Measurements from ENCODE around the gene GAST. TPM values are rescaled to one million over a fixed set of nuclear protein-coding genes. Genes with fewer than 3 reads are reported as not detected.

Gene GAST
- total RNA-seq, 1 experiment from 2014 or later: not detected

DNA sequence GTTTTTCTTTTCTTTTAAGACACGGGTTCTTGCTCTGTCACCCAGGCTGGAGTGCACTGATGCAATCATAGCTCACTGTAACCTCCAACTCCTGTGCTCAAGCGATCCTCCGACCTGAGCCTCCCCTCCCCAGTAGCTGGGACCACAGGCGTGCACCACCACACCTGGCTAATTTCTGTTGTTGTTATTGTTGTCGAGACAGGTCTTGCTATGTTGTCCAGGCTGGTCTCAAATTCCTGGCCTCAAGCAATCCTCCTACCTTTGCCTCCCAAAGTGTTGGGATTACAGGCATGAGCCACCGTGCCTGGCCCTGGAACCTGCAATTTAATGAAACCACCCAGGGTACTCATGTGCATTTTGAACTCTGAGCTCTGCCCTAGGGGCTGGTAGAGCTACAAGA is 50.3 kb downstream of the GAST start:
- Histone ChIP-seq H3K9me2 (ENCODE audit: insufficient read depth) (no peaks in the 10 kb centered on the region), H3K79me2 (ENCODE audit: insufficient read depth, low read length) (no peaks in the 10 kb centered on the region), H3K4me1 (ENCODE audit: control insufficient read depth in 1 of 2, insufficient read depth in 2 of 2, low read length in 2 of 2) (no peaks in the 10 kb centered on the region), H3K4me2 (ENCODE audit: low read length) (no peak overlapping the region), H3K9me3 (ENCODE audit: control insufficient read depth in 1 of 2, insufficient read depth in 1 of 2, low read depth in 1 of 2, low read length in 2 of 2) (no peaks in the 10 kb centered on the region), H3K36me3 (ENCODE audit: control insufficient read depth in 1 of 2, insufficient read depth in 2 of 2, low read length in 2 of 2) (peaks cover 53 to 68% of the 10 kb centered on the region in 2 experiments), H4K20me1 (ENCODE audit: insufficient read depth) (no peaks in the 10 kb centered on the region), H2AFZ (ENCODE audit: low read depth, low read length, poor library complexity, severe bottlenecking) (no peak overlapping the region), H3K9ac (ENCODE audit: low read length) (no peak overlapping the region), H3K4me3 (replicated peaks in 1 of 2; ENCODE audit: low read depth in 1 of 2, low read length in 2 of 2) (no peak overlapping the region), H3K27ac (ENCODE audit: low read depth, low read length) (no peak overlapping the region), H3K27me3 (ENCODE audit: insufficient read depth, low read length) (no peaks in the 10 kb centered on the region)
- TF ChIP-seq SP1 (IDR thresholded peaks at IDR 0.05; ENCODE audit: low read depth): no peak
- TF ChIP-seq, protein P1, sequence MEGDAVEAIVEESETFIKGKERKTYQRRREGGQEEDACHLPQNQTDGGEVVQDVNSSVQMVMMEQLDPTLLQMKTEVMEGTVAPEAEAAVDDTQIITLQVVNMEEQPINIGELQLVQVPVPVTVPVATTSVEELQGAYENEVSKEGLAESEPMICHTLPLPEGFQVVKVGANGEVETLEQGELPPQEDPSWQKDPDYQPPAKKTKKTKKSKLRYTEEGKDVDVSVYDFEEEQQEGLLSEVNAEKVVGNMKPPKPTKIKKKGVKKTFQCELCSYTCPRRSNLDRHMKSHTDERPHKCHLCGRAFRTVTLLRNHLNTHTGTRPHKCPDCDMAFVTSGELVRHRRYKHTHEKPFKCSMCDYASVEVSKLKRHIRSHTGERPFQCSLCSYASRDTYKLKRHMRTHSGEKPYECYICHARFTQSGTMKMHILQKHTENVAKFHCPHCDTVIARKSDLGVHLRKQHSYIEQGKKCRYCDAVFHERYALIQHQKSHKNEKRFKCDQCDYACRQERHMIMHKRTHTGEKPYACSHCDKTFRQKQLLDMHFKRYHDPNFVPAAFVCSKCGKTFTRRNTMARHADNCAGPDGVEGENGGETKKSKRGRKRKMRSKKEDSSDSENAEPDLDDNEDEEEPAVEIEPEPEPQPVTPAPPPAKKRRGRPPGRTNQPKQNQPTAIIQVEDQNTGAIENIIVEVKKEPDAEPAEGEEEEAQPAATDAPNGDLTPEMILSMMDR (IDR thresholded peaks at IDR 0.05 in 2 of 3, conservative IDR thresholded peaks at IDR 0.05 in 1 of 3; ENCODE audit: borderline replicate concordance in 1 of 3, insufficient read depth in 1 of 3, low read depth in 2 of 3, low read length in 2 of 3): no peak
- TF ChIP-seq, protein P2, sequence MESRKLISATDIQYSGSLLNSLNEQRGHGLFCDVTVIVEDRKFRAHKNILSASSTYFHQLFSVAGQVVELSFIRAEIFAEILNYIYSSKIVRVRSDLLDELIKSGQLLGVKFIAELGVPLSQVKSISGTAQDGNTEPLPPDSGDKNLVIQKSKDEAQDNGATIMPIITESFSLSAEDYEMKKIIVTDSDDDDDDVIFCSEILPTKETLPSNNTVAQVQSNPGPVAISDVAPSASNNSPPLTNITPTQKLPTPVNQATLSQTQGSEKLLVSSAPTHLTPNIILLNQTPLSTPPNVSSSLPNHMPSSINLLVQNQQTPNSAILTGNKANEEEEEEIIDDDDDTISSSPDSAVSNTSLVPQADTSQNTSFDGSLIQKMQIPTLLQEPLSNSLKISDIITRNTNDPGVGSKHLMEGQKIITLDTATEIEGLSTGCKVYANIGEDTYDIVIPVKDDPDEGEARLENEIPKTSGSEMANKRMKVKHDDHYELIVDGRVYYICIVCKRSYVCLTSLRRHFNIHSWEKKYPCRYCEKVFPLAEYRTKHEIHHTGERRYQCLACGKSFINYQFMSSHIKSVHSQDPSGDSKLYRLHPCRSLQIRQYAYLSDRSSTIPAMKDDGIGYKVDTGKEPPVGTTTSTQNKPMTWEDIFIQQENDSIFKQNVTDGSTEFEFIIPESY (IDR thresholded peaks at IDR 0.05; ENCODE audit: extremely low read depth, insufficient replicate concordance, low read length): no peak
- no peak for TF ChIP-seq EZH2 (IDR thresholded peaks at IDR 0.05)
- no peak for TF ChIP-seq RAD21 (IDR thresholded peaks at IDR 0.05; ENCODE audit: low read depth)
- TF ChIP-seq EZH2phosphoT487 (IDR thresholded peaks at IDR 0.05; ENCODE audit: borderline replicate concordance): no peak
- TF ChIP-seq, protein P3, sequence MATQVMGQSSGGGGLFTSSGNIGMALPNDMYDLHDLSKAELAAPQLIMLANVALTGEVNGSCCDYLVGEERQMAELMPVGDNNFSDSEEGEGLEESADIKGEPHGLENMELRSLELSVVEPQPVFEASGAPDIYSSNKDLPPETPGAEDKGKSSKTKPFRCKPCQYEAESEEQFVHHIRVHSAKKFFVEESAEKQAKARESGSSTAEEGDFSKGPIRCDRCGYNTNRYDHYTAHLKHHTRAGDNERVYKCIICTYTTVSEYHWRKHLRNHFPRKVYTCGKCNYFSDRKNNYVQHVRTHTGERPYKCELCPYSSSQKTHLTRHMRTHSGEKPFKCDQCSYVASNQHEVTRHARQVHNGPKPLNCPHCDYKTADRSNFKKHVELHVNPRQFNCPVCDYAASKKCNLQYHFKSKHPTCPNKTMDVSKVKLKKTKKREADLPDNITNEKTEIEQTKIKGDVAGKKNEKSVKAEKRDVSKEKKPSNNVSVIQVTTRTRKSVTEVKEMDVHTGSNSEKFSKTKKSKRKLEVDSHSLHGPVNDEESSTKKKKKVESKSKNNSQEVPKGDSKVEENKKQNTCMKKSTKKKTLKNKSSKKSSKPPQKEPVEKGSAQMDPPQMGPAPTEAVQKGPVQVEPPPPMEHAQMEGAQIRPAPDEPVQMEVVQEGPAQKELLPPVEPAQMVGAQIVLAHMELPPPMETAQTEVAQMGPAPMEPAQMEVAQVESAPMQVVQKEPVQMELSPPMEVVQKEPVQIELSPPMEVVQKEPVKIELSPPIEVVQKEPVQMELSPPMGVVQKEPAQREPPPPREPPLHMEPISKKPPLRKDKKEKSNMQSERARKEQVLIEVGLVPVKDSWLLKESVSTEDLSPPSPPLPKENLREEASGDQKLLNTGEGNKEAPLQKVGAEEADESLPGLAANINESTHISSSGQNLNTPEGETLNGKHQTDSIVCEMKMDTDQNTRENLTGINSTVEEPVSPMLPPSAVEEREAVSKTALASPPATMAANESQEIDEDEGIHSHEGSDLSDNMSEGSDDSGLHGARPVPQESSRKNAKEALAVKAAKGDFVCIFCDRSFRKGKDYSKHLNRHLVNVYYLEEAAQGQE (IDR thresholded peaks at IDR 0.05; ENCODE audit: low read depth): no peak
- TF ChIP-seq FOSL1 (IDR thresholded peaks at IDR 0.05; ENCODE audit: low read depth): no peak
- no peak for TF ChIP-seq JUND (IDR thresholded peaks at IDR 0.05)
- TF ChIP-seq ZFX (IDR thresholded peaks at IDR 0.05): no peak
- TF ChIP-seq, protein P4, sequence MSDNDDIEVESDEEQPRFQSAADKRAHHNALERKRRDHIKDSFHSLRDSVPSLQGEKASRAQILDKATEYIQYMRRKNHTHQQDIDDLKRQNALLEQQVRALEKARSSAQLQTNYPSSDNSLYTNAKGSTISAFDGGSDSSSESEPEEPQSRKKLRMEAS (IDR thresholded peaks at IDR 0.05): no peak
- TF ChIP-seq TCF7L2 (IDR thresholded peaks at IDR 0.05; ENCODE audit: borderline replicate concordance, extremely low read depth, insufficient read depth, insufficient read length): no peak
- no peak for TF ChIP-seq ZNF274 (IDR thresholded peaks at IDR 0.05; ENCODE audit: low read depth, low read length)
- TF ChIP-seq ELF1 (IDR thresholded peaks at IDR 0.05; ENCODE audit: borderline replicate concordance, low read depth): no peak
- TF ChIP-seq SIN3A (IDR thresholded peaks at IDR 0.05; ENCODE audit: low read depth): no peak
- TF ChIP-seq, protein P5, sequence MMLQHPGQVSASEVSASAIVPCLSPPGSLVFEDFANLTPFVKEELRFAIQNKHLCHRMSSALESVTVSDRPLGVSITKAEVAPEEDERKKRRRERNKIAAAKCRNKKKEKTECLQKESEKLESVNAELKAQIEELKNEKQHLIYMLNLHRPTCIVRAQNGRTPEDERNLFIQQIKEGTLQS (IDR thresholded peaks at IDR 0.05): no peak
- ChIA-PET CTCF (no interaction called here), RAD21 (ENCODE audit: low non-redundant PET in 1 of 2, low total read pairs in 2 of 2, uncharacterized antibody in 2 of 2, unreplicated experiment in 2 of 2) (no interaction called here), POLR2A (no interaction called here)
- ATAC-seq (no peak), DNase-seq (ENCODE audit: low read depth, low spot score) (no peak)
- intact Hi-C loops (cut with micrococcal nuclease): no loop called here
- BruUV-seq (replicated peaks): TSS peak; percentile 26

All from HCT116 (cell line).